ENCODE data around the gene TOMM70.
"Not testable (repeated sequence)": the region's sequence is repeated elsewhere in the genome, so short reads cannot be mapped to it uniquely, and the experiment has no call there.

The TOMM70 gene

GRCh38 chr3:100361897-100362296 is 39.0 kb downstream of the TOMM70 start:
- no peak for DNase-seq (ENCODE audit: low spot score)

GRCh38 chr3:100360757-100361496 is 40.0 kb downstream of the TOMM70 start:
- no peak for DNase-seq (ENCODE audit: low spot score)

GRCh38 chr3:100359035-100359434 is 41.9 kb downstream of the TOMM70 start:
- DNase-seq (ENCODE audit: low spot score) = no peak

GRCh38 chr3:100358413-100358812 is 42.5 kb downstream of the TOMM70 start:
- DNase-seq (ENCODE audit: low spot score) = no peak

- DNase-seq (ENCODE audit: low spot score) = no peak
Measured at GRCh38 chr3:100354850-100355249, 46.0 kb downstream of the TOMM70 start.

GRCh38 chr3:100352296-100353231 is 48.3 kb downstream of the TOMM70 start:
- no peak for DNase-seq (ENCODE audit: low spot score)

DNA sequence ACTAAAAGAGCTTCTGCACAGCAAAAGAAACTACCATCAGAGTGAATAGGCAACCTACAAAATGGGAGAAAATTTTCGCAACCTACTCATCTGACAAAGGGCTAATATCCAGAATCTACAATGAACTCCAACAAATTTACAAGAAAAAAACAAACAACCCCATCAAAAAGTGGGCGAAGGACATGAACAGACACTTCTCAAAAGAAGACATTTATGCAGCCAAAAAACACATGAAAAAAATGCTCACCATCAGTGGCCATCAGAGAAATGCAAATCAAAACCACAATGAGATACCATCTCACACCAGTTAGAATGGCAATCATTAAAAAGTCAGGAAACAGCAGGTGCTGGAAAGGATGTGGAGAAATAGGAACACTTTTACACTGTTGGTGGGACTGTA is 49.1 kb downstream of the TOMM70 start:
- not testable (repeated sequence) for DNase-seq (ENCODE audit: low spot score)

GRCh38 chr3:100348727-100349126 is 52.2 kb downstream of the TOMM70 start:
- no peak for DNase-seq (ENCODE audit: low spot score)

GRCh38 chr3:100340527-100340926 is 60.4 kb downstream of the TOMM70 start:
- DNase-seq (ENCODE audit: low spot score) = no peak

DNA sequence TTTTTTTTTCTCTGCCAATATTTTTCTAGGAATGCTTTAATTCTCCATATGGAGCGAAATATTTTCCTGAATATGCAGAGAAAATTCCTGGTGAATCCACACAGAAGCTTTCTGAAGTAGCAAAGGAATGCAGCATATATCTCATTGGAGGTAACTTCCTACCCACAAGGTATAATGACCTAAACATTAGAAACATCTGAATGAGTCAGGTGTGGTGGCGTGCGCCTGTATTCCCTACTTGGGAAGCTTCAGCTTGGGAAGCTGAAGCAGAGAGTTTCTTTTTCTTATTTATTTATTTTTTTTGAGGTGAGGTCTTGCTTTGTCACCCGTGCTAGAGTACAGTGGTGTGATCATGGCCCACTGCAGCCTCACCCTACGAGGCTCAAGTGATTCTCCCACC is 61.1 kb downstream of the TOMM70 start:
- no peak for DNase-seq (ENCODE audit: low spot score)

DNA sequence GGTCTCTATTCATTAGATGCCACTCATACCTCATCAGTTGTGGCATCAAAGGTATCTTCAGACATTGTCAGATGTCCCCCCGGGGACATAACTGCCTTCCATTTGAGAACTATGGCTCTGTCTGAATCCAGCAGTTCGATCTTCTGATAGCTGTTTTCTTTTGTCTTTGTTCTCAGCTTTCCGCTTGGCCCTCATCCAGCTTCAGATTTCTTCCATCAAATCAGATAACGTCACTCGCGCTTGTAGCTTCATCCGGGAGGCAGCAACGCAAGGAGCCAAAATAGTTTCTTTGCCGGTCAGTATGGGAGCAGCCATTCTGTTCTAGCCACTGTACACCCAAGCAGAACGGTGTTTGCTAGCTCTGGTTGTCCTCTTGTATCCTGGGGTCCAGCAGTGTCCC is 62.0 kb downstream of the TOMM70 start:
- DNase-seq (ENCODE audit: low spot score) = no peak

- not testable (repeated sequence) for DNase-seq (ENCODE audit: low spot score)
Measured at GRCh38 chr3:100336229-100336628, 64.7 kb downstream of the TOMM70 start.

DNA sequence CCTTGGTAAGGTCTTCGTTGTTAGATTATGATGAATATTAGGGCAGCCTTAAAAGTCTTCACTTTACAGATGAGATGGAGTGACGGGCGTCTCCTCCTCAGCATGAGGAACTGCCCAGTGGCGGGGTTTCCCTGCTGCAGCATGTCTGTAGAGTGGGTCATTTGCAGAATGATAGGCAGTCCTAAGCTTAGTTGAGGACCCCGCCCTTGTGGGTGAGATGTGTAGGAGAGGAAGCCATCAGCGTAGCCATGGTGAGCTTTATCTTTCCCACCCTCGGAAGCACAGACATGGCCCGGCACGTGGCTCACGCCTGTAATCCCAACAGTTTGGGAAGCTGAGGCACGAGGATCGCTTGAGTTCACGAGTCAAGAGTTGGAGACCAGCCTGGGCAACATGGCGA is 65.5 kb downstream of the TOMM70 start:
- peak; percentile 5 for DNase-seq (ENCODE audit: low spot score)

DNA sequence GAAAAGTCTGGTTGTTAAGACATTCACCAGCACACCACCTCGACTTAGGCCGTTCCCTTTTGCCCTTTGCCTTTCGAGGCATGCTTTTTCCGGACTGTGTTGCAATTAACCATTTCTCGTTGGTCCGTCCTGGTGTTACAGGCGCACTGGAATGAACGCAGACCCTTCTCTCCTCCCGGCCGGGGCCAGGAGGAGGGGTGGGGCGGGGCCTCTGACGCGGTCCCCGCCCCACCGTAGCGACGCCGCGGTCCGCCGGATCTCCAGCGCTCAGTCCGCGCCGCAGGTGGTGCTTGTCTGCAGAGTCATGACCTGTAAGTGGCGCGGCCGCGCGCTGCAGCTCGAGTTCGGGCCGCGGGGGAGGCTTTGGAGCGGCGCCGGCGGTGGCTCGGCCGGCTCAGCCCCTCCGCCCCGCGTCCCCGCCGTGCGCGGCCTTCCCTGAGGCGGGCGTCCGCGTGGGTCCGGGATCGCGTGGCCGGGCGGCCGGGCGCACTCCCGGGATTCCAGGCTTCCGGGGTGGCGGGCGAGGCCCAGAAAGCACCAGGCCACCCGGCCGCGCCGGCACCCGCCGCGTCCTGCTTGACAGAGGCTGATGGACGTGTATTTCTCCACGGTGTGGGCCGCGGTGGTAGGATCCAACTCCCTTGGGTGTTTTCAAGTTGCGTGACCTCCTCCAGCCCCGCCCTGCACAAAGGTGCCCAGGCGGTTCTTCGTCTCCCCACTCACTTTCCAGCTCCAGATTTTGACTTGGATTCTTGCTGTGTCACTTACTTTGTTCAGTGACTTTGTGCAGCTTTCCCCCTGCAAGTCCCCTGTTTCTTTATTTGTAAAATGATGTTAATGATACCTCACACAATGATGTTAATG is 66.2 kb downstream of the TOMM70 start, which contains the start of gene NIT2:
Gene NIT2 (plus strand): TSS at position 270 of the 864 bp plus-strand sequence. CDS start 35 bp downstream, at position 305.
- DNase-seq (ENCODE audit: low spot score) = peak; percentile 70

DNA sequence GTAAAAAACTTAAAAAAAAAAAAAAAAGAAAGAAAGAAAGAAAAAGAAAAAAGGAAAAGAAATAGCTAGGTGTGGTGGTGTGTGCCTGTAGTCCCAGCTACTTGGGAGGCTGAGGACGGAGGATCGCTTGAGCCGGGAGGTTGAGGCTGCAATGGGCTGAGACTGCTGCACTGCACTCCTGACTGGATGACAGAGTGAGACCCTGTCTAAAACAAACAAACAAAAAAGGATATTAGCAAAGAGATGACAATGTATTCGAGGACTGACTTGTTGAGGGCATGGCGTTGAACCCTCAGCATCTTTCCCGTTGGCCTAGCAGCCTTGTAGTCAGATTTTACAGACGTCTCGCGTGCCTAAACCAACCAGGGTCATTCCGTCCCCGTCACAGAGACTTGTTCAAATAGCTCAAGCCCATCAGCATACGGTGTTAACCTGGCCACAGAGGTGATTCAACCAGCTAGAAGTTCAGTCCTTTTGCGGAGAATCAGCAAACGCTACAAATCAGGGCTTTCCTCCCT is 66.9 kb downstream of the TOMM70 start:
- no peak for DNase-seq (ENCODE audit: low spot score)

DNA sequence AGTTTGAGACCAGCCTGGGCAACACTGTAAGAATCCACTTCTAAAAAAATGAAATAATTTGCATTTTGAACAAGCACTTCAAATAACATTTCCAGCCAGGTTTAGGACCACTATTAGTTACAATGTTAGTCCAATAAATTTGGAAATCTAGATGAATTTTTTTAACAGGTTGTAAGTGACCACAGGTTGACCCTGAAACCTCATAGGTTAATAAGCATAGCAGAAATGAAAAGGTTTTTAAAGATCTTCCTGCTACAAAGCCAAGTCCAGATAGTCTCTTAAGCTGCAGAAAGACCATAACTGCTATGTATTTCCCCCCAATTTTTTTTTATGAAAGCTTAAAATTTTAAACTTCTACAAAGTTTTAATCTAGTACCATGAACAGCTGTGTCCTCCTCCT is 67.8 kb downstream of the TOMM70 start:
- no peak for DNase-seq (ENCODE audit: low spot score)

GRCh38 chr3:100331660-100332059 is 69.2 kb downstream of the TOMM70 start:
- no peak for DNase-seq (ENCODE audit: low spot score)

- DNase-seq (ENCODE audit: low spot score) = no peak
Measured at GRCh38 chr3:100330651-100331050, 70.2 kb downstream of the TOMM70 start.

- DNase-seq (ENCODE audit: low spot score) = no peak
Measured at GRCh38 chr3:100329800-100330489, 70.9 kb downstream of the TOMM70 start.

DNA sequence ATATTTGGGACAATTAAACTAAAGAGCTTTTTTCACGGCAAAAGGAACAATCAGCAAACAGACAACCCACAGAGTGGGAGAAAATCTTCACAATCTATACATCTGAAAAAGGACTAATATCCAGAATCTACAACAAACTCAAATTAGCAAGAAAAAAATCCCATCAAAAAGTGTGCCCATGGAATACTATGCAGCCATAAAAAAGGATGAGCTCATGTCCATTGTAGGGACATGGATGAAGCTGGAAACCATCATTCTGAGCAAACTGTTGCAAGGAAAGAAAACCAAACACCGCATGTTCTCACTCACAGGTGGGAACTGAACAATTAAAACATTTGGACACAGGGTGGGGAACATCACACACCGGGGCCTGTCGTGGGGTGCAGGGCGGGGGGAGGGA is 73.5 kb downstream of the TOMM70 start:
- not testable (repeated sequence) for DNase-seq (ENCODE audit: low spot score)

GRCh38 chr3:100325827-100326226 is 75.1 kb downstream of the TOMM70 start:
- no peak for DNase-seq (ENCODE audit: low spot score)
